ENCODE data around the gene SWAP70.

The SWAP70 gene

GRCh38 chr11:9697766-9698165 is 33.9 kb downstream of the SWAP70 start:
- TF ChIP-seq REST (IDR thresholded peaks at IDR 0.05; ENCODE audit: low read depth) (no peak), ZBTB7A (IDR thresholded peaks at IDR 0.05; ENCODE audit: low read depth) (no peak), TEAD4 (IDR thresholded peaks at IDR 0.05) (no peak), CEBPB (IDR thresholded peaks at IDR 0.05) (no peak), MAX (IDR thresholded peaks at IDR 0.05) (no peak), FOXM1 (IDR thresholded peaks at IDR 0.05; ENCODE audit: borderline replicate concordance, low read depth) (no peak), RAD21 (IDR thresholded peaks at IDR 0.05; ENCODE audit: low read depth) (no peak), NFIC (IDR thresholded peaks at IDR 0.05) (no peak), TCF12 (IDR thresholded peaks at IDR 0.05; ENCODE audit: low read depth) (no peak), EGR1 (IDR thresholded peaks at IDR 0.05) (no peak), YY1 (IDR thresholded peaks at IDR 0.05; ENCODE audit: low read depth) (no peak), TAF1 (IDR thresholded peaks at IDR 0.05; ENCODE audit: low read depth) (no peak), CREB1 (IDR thresholded peaks at IDR 0.05; ENCODE audit: low read depth) (no peak), EP300 (IDR thresholded peaks at IDR 0.05; ENCODE audit: borderline replicate concordance) (no peak), USF1 (IDR thresholded peaks at IDR 0.05) (no peak)

- TF ChIP-seq EP300 (IDR thresholded peaks at IDR 0.05; ENCODE audit: borderline replicate concordance) (no peak), NFIC (IDR thresholded peaks at IDR 0.05) (no peak), FOXM1 (IDR thresholded peaks at IDR 0.05; ENCODE audit: borderline replicate concordance, low read depth) (no peak), ZBTB7A (IDR thresholded peaks at IDR 0.05; ENCODE audit: low read depth) (no peak), TAF1 (IDR thresholded peaks at IDR 0.05; ENCODE audit: low read depth) (no peak), MAX (IDR thresholded peaks at IDR 0.05) (no peak)
These were observed 36.4 kb downstream of the SWAP70 start for GRCh38 chr11:9700105-9700801.

- TF ChIP-seq USF1 (IDR thresholded peaks at IDR 0.05) (no peak), TAF1 (IDR thresholded peaks at IDR 0.05; ENCODE audit: low read depth) (no peak), NFIC (IDR thresholded peaks at IDR 0.05) (peak; percentile 42), YY1 (IDR thresholded peaks at IDR 0.05; ENCODE audit: low read depth) (no peak)
These were observed 37.9 kb downstream of the SWAP70 start for GRCh38 chr11:9701799-9702198.

GRCh38 chr11:9703280-9703679 is 39.4 kb downstream of the SWAP70 start:
- TF ChIP-seq MAX (IDR thresholded peaks at IDR 0.05) (no peak), ZBTB7A (IDR thresholded peaks at IDR 0.05; ENCODE audit: low read depth) (no peak), USF1 (IDR thresholded peaks at IDR 0.05) (no peak), TEAD4 (IDR thresholded peaks at IDR 0.05) (no peak), RAD21 (IDR thresholded peaks at IDR 0.05; ENCODE audit: low read depth) (no peak), EGR1 (IDR thresholded peaks at IDR 0.05) (no peak), NFIC (IDR thresholded peaks at IDR 0.05) (no peak)

GRCh38 chr11:9704037-9704436 is 40.2 kb downstream of the SWAP70 start:
- TF ChIP-seq NFIC (IDR thresholded peaks at IDR 0.05), result no peak
- no peak for TF ChIP-seq TAF1 (IDR thresholded peaks at IDR 0.05; ENCODE audit: low read depth)
- no peak for TF ChIP-seq RAD21 (IDR thresholded peaks at IDR 0.05; ENCODE audit: low read depth)
- TF ChIP-seq TEAD4 (IDR thresholded peaks at IDR 0.05), result no peak
- no peak for TF ChIP-seq REST (IDR thresholded peaks at IDR 0.05; ENCODE audit: low read depth)
- TF ChIP-seq EGR1 (IDR thresholded peaks at IDR 0.05), result no peak
- TF ChIP-seq TCF12 (IDR thresholded peaks at IDR 0.05; ENCODE audit: low read depth), result no peak
- no peak for TF ChIP-seq YY1 (IDR thresholded peaks at IDR 0.05; ENCODE audit: low read depth)
- TF ChIP-seq CREB1 (IDR thresholded peaks at IDR 0.05; ENCODE audit: low read depth), result no peak
- TF ChIP-seq USF1 (IDR thresholded peaks at IDR 0.05), result no peak
- no peak for TF ChIP-seq EP300 (IDR thresholded peaks at IDR 0.05; ENCODE audit: borderline replicate concordance)
- no peak for TF ChIP-seq ZBTB7A (IDR thresholded peaks at IDR 0.05; ENCODE audit: low read depth)
- TF ChIP-seq CEBPB (IDR thresholded peaks at IDR 0.05), result no peak
- no peak for TF ChIP-seq MAX (IDR thresholded peaks at IDR 0.05)
- TF ChIP-seq FOXM1 (IDR thresholded peaks at IDR 0.05; ENCODE audit: borderline replicate concordance, low read depth), result no peak

All from Ishikawa (cell line).